ENCODE results near the gene METAP1D.

METAP1D gene

GRCh38 chr2:171999604-172000469 lies at the start of gene METAP1D:
Gene METAP1D, plus strand, starts transcription at chr2:171999953. Its CDS starts 17 bp downstream, at chr2:171999970.
- peak; percentile 92 for DNase-seq (ENCODE audit: low read depth)
- peak within 1 kb of the TSS; percentile 87 for H3K4me3 ChIP-seq (ENCODE audit: low read depth, low read length)

GRCh38 chr2:171952276-171952675 lies 47.5 kb upstream of the METAP1D start:
- no peak for DNase-seq (ENCODE audit: low read depth)
- no peak for TF ChIP-seq CTCF (conservative IDR thresholded peaks at IDR 0.05; ENCODE audit: low read depth, low read length)

More at GRCh38 chr2:171999604-172000469, at the start of gene METAP1D:
- no peak for TF ChIP-seq CTCF (conservative IDR thresholded peaks at IDR 0.05; ENCODE audit: low read depth, low read length)

GRCh38 chr2:171952748-171953147 lies 47.0 kb upstream of the METAP1D start:
- no peak overlapping the region for H3K4me3 ChIP-seq (ENCODE audit: low read depth, low read length)
- no peak for DNase-seq (ENCODE audit: low read depth)
- no peak for TF ChIP-seq CTCF (conservative IDR thresholded peaks at IDR 0.05; ENCODE audit: low read depth, low read length)

More at GRCh38 chr2:171952276-171952675, 47.5 kb upstream of the METAP1D start:
- H3K4me3 ChIP-seq (ENCODE audit: low read depth, low read length), result no peak overlapping the region

- no peak for TF ChIP-seq CTCF (conservative IDR thresholded peaks at IDR 0.05; ENCODE audit: low read depth, low read length)
- no peak overlapping the region for H3K4me3 ChIP-seq (ENCODE audit: low read depth, low read length)
- no peak for DNase-seq (ENCODE audit: low read depth)
These were observed 43.5 kb upstream of the METAP1D start for GRCh38 chr2:171956135-171956825.

GRCh38 chr2:171957061-171957460 lies 42.7 kb upstream of the METAP1D start:
- TF ChIP-seq CTCF (conservative IDR thresholded peaks at IDR 0.05; ENCODE audit: low read depth, low read length), result peak; percentile 29
- no peak for DNase-seq (ENCODE audit: low read depth)
- no peak overlapping the region for H3K4me3 ChIP-seq (ENCODE audit: low read depth, low read length)

- TF ChIP-seq CTCF (conservative IDR thresholded peaks at IDR 0.05; ENCODE audit: low read depth, low read length), result no peak
- H3K4me3 ChIP-seq (ENCODE audit: low read depth, low read length), result no peak overlapping the region
- peak; percentile 78 for DNase-seq (ENCODE audit: low read depth)
These were observed 41.3 kb upstream of the METAP1D start for GRCh38 chr2:171958475-171958874.
